IMR-90 (cell line): ENCODE measurements around the gene LIN37. TPM values are rescaled to one million over a fixed set of nuclear protein-coding genes. Genes with fewer than 3 reads are reported as not detected.

ENCODE experiments used
- ATAC-seq: fragments of 200-7000 bp; cut with Tn5 transposase; 2 replicates; pipeline ENCODE4 v1.9.1; 2020; ENCODE audit warnings: low read depth, mild to moderate bottlenecking, moderate library complexity
- BruUV-seq: library from RNA; stranded (reverse); fragments of 400-500 nt; replicated peaks from 2 replicates; lab custom pipeline; 2021; lab: Mats Ljungman, UMichigan
- CTCF ChIA-PET: fragments of 300-600 bp; formaldehyde crosslinking; extraction: SDS; loops from one replicate; lab custom pipeline; 2021; ENCODE audit warnings: antibody characterized with exemption; lab: Yijun Ruan, JAX
- POLR2A ChIA-PET: fragments of 300-600 bp; sonication (Branson Sonifier 250); formaldehyde crosslinking; loops from one replicate; lab custom pipeline; 2022; ENCODE audit warnings: antibody characterized with exemption; ENCODE audit not compliant: unreplicated experiment; lab: Charles Lee
- DNase-seq: peaks from one replicate; pipeline ENCODE4 v3.0.0; 2013
- H2AFZ ChIP-seq: replicated peaks from 2 replicates; pipeline ENCODE3; 2013; ENCODE audit warnings: low read length, mild to moderate bottlenecking; ENCODE audit not compliant: poor library complexity
- H2AK5ac ChIP-seq: 2 replicates; pipeline ENCODE4 v1.6.1; 2013; ENCODE audit warnings: low read depth, low read length, inconsistent platforms
- H2AK9ac ChIP-seq: replicated peaks from 2 replicates; pipeline ENCODE3; 2013; ENCODE audit warnings: mild to moderate bottlenecking, low read depth, low read length, moderate library complexity; ENCODE audit not compliant: poor library complexity
- H2BK120ac ChIP-seq: 2 replicates; pipeline ENCODE4 v1.6.1; 2013; ENCODE audit warnings: low read depth, low read length, inconsistent platforms
- H2BK15ac ChIP-seq: 3 replicates; pipeline ENCODE4 v1.6.1; 2013; ENCODE audit warnings: low read depth, low read length, inconsistent platforms
- H2BK20ac ChIP-seq: 2 replicates; pipeline ENCODE4 v1.6.1; 2013; ENCODE audit warnings: low read depth, mild to moderate bottlenecking, inconsistent platforms, low read length, moderate library complexity
- H2BK5ac ChIP-seq: 2 replicates; pipeline ENCODE4 v1.6.1; 2013; ENCODE audit warnings: mild to moderate bottlenecking, low read depth, low read length, inconsistent platforms; ENCODE audit not compliant: poor library complexity, severe bottlenecking
- H3K14ac ChIP-seq: replicated peaks from 2 replicates; pipeline ENCODE4 v1.6.1; 2013; ENCODE audit warnings: low read depth, low read length, inconsistent platforms
- H3K18ac ChIP-seq: 2 replicates; pipeline ENCODE4 v1.6.1; 2013; ENCODE audit warnings: low read depth, low read length, control low read depth
- H3K23ac ChIP-seq: 2 replicates; pipeline ENCODE4 v1.6.1; 2013; ENCODE audit warnings: low read depth, low read length, inconsistent platforms
- H3K27ac ChIP-seq: 2 replicates; pipeline ENCODE4 v1.5.1; 2013; ENCODE audit warnings: mild to moderate bottlenecking, control low read depth, low read length; ENCODE audit not compliant: insufficient read depth
- H3K27me3 ChIP-seq: 2 replicates; pipeline ENCODE4 v1.6.1; 2013; ENCODE audit warnings: low read length; ENCODE audit not compliant: control insufficient read depth, insufficient read depth
- H3K36me3 ChIP-seq: 2 replicates; pipeline ENCODE4 v1.6.1; 2013; ENCODE audit warnings: low read length, mixed read lengths; ENCODE audit not compliant: control insufficient read depth, insufficient read depth
- H3K4ac ChIP-seq: 2 replicates; pipeline ENCODE4 v1.6.1; 2013; ENCODE audit warnings: low read depth, low read length, inconsistent platforms
- H3K4me1 ChIP-seq: 2 replicates; pipeline ENCODE4 v1.6.1; 2013; ENCODE audit warnings: low read length, mixed read lengths; ENCODE audit not compliant: control insufficient read depth, insufficient read depth
- H3K4me2 ChIP-seq: 2 replicates; pipeline ENCODE4 v1.6.1; 2013; ENCODE audit warnings: low read depth, mild to moderate bottlenecking, control low read depth, low read length, moderate library complexity
- H3K4me3 ChIP-seq: 2 replicates; pipeline ENCODE4 v1.5.1; 2013; ENCODE audit warnings: low read depth, mild to moderate bottlenecking, control low read depth, low read length, moderate library complexity; ENCODE audit not compliant: insufficient read depth
- H3K56ac ChIP-seq: 2 replicates; pipeline ENCODE4 v1.6.1; 2013; ENCODE audit warnings: low read length, inconsistent platforms; ENCODE audit not compliant: insufficient read depth; ENCODE audit errors: extremely low read depth
- H3K79me1 ChIP-seq, 2 experiments: 2 replicates each; pipeline ENCODE4 v1.6.1; 2013; ENCODE audit warnings: low read length in 2 of 2, inconsistent platforms in 1 of 2, low read depth in 1 of 2
- H3K9ac ChIP-seq: 2 replicates; pipeline ENCODE4 v1.6.1; 2013; ENCODE audit warnings: low read depth, low read length, control low read depth
- H3K9me1 ChIP-seq: 2 replicates; pipeline ENCODE4 v1.6.1; 2013; ENCODE audit warnings: low read length, inconsistent platforms; ENCODE audit not compliant: insufficient read depth
- H3K9me3 ChIP-seq: 2 replicates; pipeline ENCODE4 v1.6.1; 2013; ENCODE audit warnings: low read length; ENCODE audit not compliant: control insufficient read depth, insufficient read depth
- H4K20me1 ChIP-seq: 2 replicates; pipeline ENCODE4 v1.6.1; 2013; ENCODE audit warnings: low read length, inconsistent platforms; ENCODE audit not compliant: insufficient read depth
- H4K5ac ChIP-seq: 2 replicates; pipeline ENCODE4 v1.6.1; 2013; ENCODE audit warnings: mild to moderate bottlenecking, low read depth, low read length, control low read depth
- H4K8ac ChIP-seq, 2 experiments: 2 replicates each; pipeline ENCODE4 v1.6.1; 2013; ENCODE audit warnings: low read depth in 2 of 2, low read length in 2 of 2, control low read depth in 1 of 2, inconsistent platforms in 1 of 2
- H4K91ac ChIP-seq: 2 replicates; pipeline ENCODE4 v1.6.1; 2013; ENCODE audit warnings: low read depth, low read length, inconsistent platforms; ENCODE audit not compliant: insufficient read depth
- BHLHE40 ChIP-seq: fragments of 150-350 bp; IDR thresholded peaks from 2 replicates; pipeline ENCODE4 v1.6.1; 2016; ENCODE audit warnings: mild to moderate bottlenecking, low read depth, low read length
- CEBPB ChIP-seq: IDR thresholded peaks from 2 replicates; pipeline ENCODE4 v1.6.1; 2012; ENCODE audit warnings: low read depth, low read length, improper control_type of control experiment
- CHD1 ChIP-seq: IDR thresholded peaks from 2 replicates; pipeline ENCODE4 v1.6.1; 2012; ENCODE audit warnings: low read depth, low read length, improper control_type of control experiment
- CTCF ChIP-seq: conservative IDR thresholded peaks from 2 replicates; pipeline ENCODE4 v1.5.1; 2012; ENCODE audit warnings: mild to moderate bottlenecking, low read depth, low read length, improper control_type of control experiment
- ELK1 ChIP-seq: fragments of 150-350 bp; IDR thresholded peaks from 2 replicates; pipeline ENCODE4 v1.6.1; 2016; ENCODE audit warnings: low read depth, mild to moderate bottlenecking, low read length, moderate library complexity, borderline replicate concordance
- MAFK ChIP-seq: IDR thresholded peaks from 2 replicates; pipeline ENCODE4 v1.6.1; 2012; ENCODE audit warnings: low read depth, low read length, improper control_type of control experiment
- MAZ ChIP-seq: IDR thresholded peaks from 2 replicates; pipeline ENCODE4 v1.6.1; 2012; ENCODE audit warnings: low read depth, mild to moderate bottlenecking, low read length, improper control_type of control experiment, moderate library complexity, borderline replicate concordance
- MXI1 ChIP-seq: IDR thresholded peaks from 2 replicates; pipeline ENCODE4 v1.6.1; 2012; ENCODE audit warnings: low read depth, mild to moderate bottlenecking, low read length, moderate library complexity, borderline replicate concordance
- NFE2L2 ChIP-seq: fragments of 150-350 bp; IDR thresholded peaks from 2 replicates; pipeline ENCODE4 v1.6.1; 2016; ENCODE audit warnings: low read depth, mild to moderate bottlenecking, low read length
- POLR2A ChIP-seq: IDR thresholded peaks from 2 replicates; pipeline ENCODE4 v1.6.1; 2012; ENCODE audit warnings: mild to moderate bottlenecking, low read depth, low read length
- RAD21 ChIP-seq: IDR thresholded peaks from 2 replicates; pipeline ENCODE4 v1.6.1; 2012; ENCODE audit warnings: low read length, improper control_type of control experiment
- RCOR1 ChIP-seq: IDR thresholded peaks from 2 replicates; pipeline ENCODE4 v1.6.1; 2012; ENCODE audit warnings: mild to moderate bottlenecking, low read length, improper control_type of control experiment; ENCODE audit not compliant: insufficient replicate concordance
- RFX5 ChIP-seq: IDR thresholded peaks from 2 replicates; pipeline ENCODE4 v1.8.0; 2012; ENCODE audit warnings: low read depth, mild to moderate bottlenecking, low read length, moderate library complexity
- SMC3 ChIP-seq: fragments of 150-350 bp; IDR thresholded peaks from 2 replicates; pipeline ENCODE4 v1.6.1; 2016; ENCODE audit warnings: low read depth, mild to moderate bottlenecking, antibody characterized with exemption, low read length, moderate library complexity
- USF2 ChIP-seq: fragments of 150-350 bp; IDR thresholded peaks from 2 replicates; pipeline ENCODE4 v1.6.1; 2017; ENCODE audit warnings: mild to moderate bottlenecking, antibody characterized with exemption, low read length, low read depth
- WGBS, 2 experiments: methylation state at CpG; one replicate each; pipeline versions ENCODE4 v1.1.5 to v1.1.7; 2013; ENCODE audit warnings: missing lambda C conversion rate in 2 of 2; ENCODE audit not compliant: insufficient read length in 1 of 2; ENCODE audit errors: extremely low coverage in 2 of 2; 5-methylcytosine and 5-hydroxymethylcytosine counted together
- dilution Hi-C: fragments of 300-500 bp; cut with HindIII; formaldehyde crosslinking; loops from one replicate; pipeline ENCODE4 v1.14.3; 2018; ENCODE audit warnings: low sequenced_read_pairs; ENCODE audit not compliant: unreplicated experiment
- in situ Hi-C: fragments of 300-500 bp; cut with MboI; formaldehyde crosslinking; loops from 3 replicates; pipeline ENCODE4 v1.14.3; 2019; ENCODE audit warnings: low sequenced_read_pairs, inconsistent platforms, mixed read lengths
- intact Hi-C: fragments of 100-400 bp; cut with micrococcal nuclease; formaldehyde crosslinking; loops from 2 replicates; pipeline ENCODE4 v1.10.0; 2022
- polyA plus RNA-seq, 3 experiments: library from polyadenylated mRNA; depleted of rRNA; stranded (reverse); fragments of >200 nt; gene quantifications; 2 replicates each; pipeline ENCODE4 v1.2.3, GENCODE V29; 2012; ENCODE audit warnings: low replicate concordance in 1 of 3
- total RNA-seq: library from RNA; depleted of rRNA; stranded (reverse); fragments of >200 nt; gene quantifications from 2 replicates; pipeline ENCODE4 v1.2.3, GENCODE V29; 2012

Gene LIN37
- total and polyA plus RNA-seq, 2 of the 4 experiments (the other 2 are of a cell fraction): 12.7 to 23.1 TPM

GRCh38 chr19:35796645-35797542, 48.5 kb downstream of the LIN37 start:
- no peak overlapping the region for H2AFZ ChIP-seq
- no peaks in the 10 kb centered on the region for H3K9me1 ChIP-seq
- no peak overlapping the region for H4K91ac ChIP-seq
- H2AK5ac ChIP-seq: no peak overlapping the region
- intact Hi-C loops (no loop called here), dilution Hi-C loops (no loop called here), in situ Hi-C loops (no loop called here)
- no peak for DNase-seq
- ChIA-PET POLR2A (no interaction called here), CTCF (interaction anchor here (1.1 kb wide), 1 partner anchor 8 kb away, joined by 3 read pairs; no protein-coding TSS in a partner anchor)
- no peak overlapping the region for H2AK9ac ChIP-seq
- no peak overlapping the region for H4K5ac ChIP-seq
- no peaks in the 10 kb centered on the region for H3K79me1 ChIP-seq
- no peaks in the 10 kb centered on the region for H3K36me3 ChIP-seq
- H3K4me1 ChIP-seq: no peaks in the 10 kb centered on the region
- no peak overlapping the region for H2BK20ac ChIP-seq
- no peak overlapping the region for H2BK120ac ChIP-seq
- no peak overlapping the region for H3K18ac ChIP-seq
- no peaks in the 10 kb centered on the region for H3K9me3 ChIP-seq
- no TSS peak for BruUV-seq
- no peak overlapping the region for H3K9ac ChIP-seq
- H3K14ac ChIP-seq: no peak overlapping the region
- no peak overlapping the region for H3K4ac ChIP-seq
- no peak overlapping the region for H2BK5ac ChIP-seq
- peaks cover 30% of the 10 kb centered on the region for H3K27me3 ChIP-seq
- no peak overlapping the region for H3K4me2 ChIP-seq
- 15% methylated on average over 30 of the region's 39 CpGs; no CpG with 5 or more reads in 1 of the 2 experiments for WGBS, 2 experiments
- no peak overlapping the region for H3K56ac ChIP-seq
- no peak overlapping the region for H3K4me3 ChIP-seq
- no peak overlapping the region for H2BK15ac ChIP-seq
- no peak overlapping the region for H3K27ac ChIP-seq
- no peaks in the 10 kb centered on the region for H4K20me1 ChIP-seq
- H3K23ac ChIP-seq: no peak overlapping the region
- H4K8ac ChIP-seq: no peak overlapping the region
- ATAC-seq: no peak
- TF ChIP-seq RAD21 (no peak), SMC3 (no peak), BHLHE40 (no peak), RFX5 (no peak), MAZ (no peak), CTCF (no peak), NFE2L2 (no peak), CEBPB (no peak), MXI1 (no peak), RCOR1 (no peak), MAFK (no peak), USF2 (no peak), ELK1 (no peak), POLR2A (no peak), CHD1 (no peak)
